Keratinocyte (primary cell): ENCODE data around the gene KIF16B. TPM values are rescaled to one million over a fixed set of nuclear protein-coding genes. Genes with fewer than 3 reads are reported as not detected.

Experiments used
- DNase-seq: peaks from one replicate; pipeline ENCODE4 v3.0.0-alpha.2; 2011; ENCODE audit warnings: low read depth, missing footprints, low spot score
- FAIRE-seq: peaks from 2 replicates; lab custom pipeline; 2011; peaks lifted over from hg19 to GRCh38; lab: Jason Lieb, UNC
- H2AFZ ChIP-seq: 2 replicates; pipeline ENCODE4 v1.6.0; 2012; ENCODE audit warnings: low read length, control low read depth, inconsistent platforms; ENCODE audit not compliant: control insufficient read depth
- H3K27ac ChIP-seq: 2 replicates; pipeline ENCODE4 v1.5.1; 2011; ENCODE audit warnings: low read length; ENCODE audit not compliant: control insufficient read depth, insufficient read depth
- H3K27me3 ChIP-seq: 3 replicates; pipeline ENCODE4 v1.6.0; 2011; ENCODE audit warnings: low read length; ENCODE audit not compliant: control insufficient read depth, insufficient read depth; ENCODE audit errors: extremely low read depth
- H3K36me3 ChIP-seq, 2 experiments: 2 replicates in 1 of 2; 3 replicates in 1 of 2; pipeline ENCODE4 v1.5.1; 2011; ENCODE audit warnings: low read length in 2 of 2, mild to moderate bottlenecking in 1 of 2; ENCODE audit not compliant: control insufficient read depth in 2 of 2, insufficient read depth in 2 of 2; ENCODE audit errors: extremely low read depth in 1 of 2
- H3K4me1 ChIP-seq: 3 replicates; pipeline ENCODE4 v1.5.1; 2011; ENCODE audit warnings: low read length; ENCODE audit not compliant: control insufficient read depth, insufficient read depth; ENCODE audit errors: extremely low read depth
- H3K4me2 ChIP-seq: 3 replicates; pipeline ENCODE4 v1.6.0; 2011; ENCODE audit warnings: low read depth, low read length; ENCODE audit not compliant: control insufficient read depth, insufficient read depth; ENCODE audit errors: extremely low read depth
- H3K4me3 ChIP-seq, 3 experiments: fragments of 200-600 bp in 1 of 3; sonication (generic) in 1 of 3; 2 replicates in 2 of 3; 3 replicates in 1 of 3; pipeline ENCODE4 v1.5.1; 2011 to 2016; ENCODE audit warnings: low read length in 3 of 3, mild to moderate bottlenecking in 3 of 3, control low read depth in 2 of 3, inconsistent platforms in 1 of 3, low read depth in 1 of 3, mixed read lengths in 1 of 3, mixed run types in 1 of 3, moderate library complexity in 1 of 3; ENCODE audit not compliant: control insufficient read depth in 2 of 3, insufficient read depth in 2 of 3; ENCODE audit errors: extremely low read depth in 1 of 3
- H3K79me2 ChIP-seq: 2 replicates; pipeline ENCODE4 v1.6.0; 2012; ENCODE audit warnings: low read length; ENCODE audit not compliant: control insufficient read depth, insufficient read depth
- H3K9ac ChIP-seq: 3 replicates; pipeline ENCODE4 v1.6.0; 2011; ENCODE audit warnings: low read length; ENCODE audit not compliant: control insufficient read depth, insufficient read depth; ENCODE audit errors: extremely low read depth
- H3K9me1 ChIP-seq: 3 replicates; pipeline ENCODE4 v1.6.0; 2011; ENCODE audit warnings: low read length; ENCODE audit not compliant: control insufficient read depth, insufficient read depth; ENCODE audit errors: extremely low read depth
- H3K9me3 ChIP-seq: 2 replicates; pipeline ENCODE4 v1.5.1; 2012; ENCODE audit warnings: low read depth, low read length; ENCODE audit not compliant: control insufficient read depth
- H4K20me1 ChIP-seq: 3 replicates; pipeline ENCODE4 v1.6.0; 2011; ENCODE audit warnings: low read length; ENCODE audit not compliant: control insufficient read depth, insufficient read depth; ENCODE audit errors: extremely low read depth
- EZH2 ChIP-seq: IDR thresholded peaks from one replicate; pipeline ENCODE4 v1.6.1; 2012; ENCODE audit warnings: inconsistent platforms, mild to moderate bottlenecking, low read length, moderate library complexity
- dilution Hi-C: fragments of 300-500 bp; cut with MboI; formaldehyde crosslinking; loops from one replicate; pipeline ENCODE4 v1.7.0; 2020; ENCODE audit warnings: low sequenced_read_pairs; ENCODE audit not compliant: extremely low pct_ligation_motif_present
- polyA plus RNA-seq, 5 experiments: library from polyadenylated mRNA; depleted of rRNA in 3 of 5; stranded (reverse) in 3 of 5; stranded (forward) in 1 of 5; unstranded in 1 of 5; fragments of >200 nt; gene quantifications; 1 replicate in 1 of 5; 2 replicates in 3 of 5; 3 replicates in 1 of 5; pipeline versions ENCODE4 v1.2.1 to v1.2.3, GENCODE V29; 2011 to 2012; ENCODE audit warnings: missing spikeins in 2 of 5, low read depth in 1 of 5, low replicate concordance in 1 of 5
- TF ChIP-seq, protein P1 (sequence below), 3 experiments: IDR thresholded peaks in 1 of 3; conservative IDR thresholded peaks in 1 of 3; optimal IDR thresholded peaks in 1 of 3; 2 replicates in 2 of 3; 3 replicates in 1 of 3; pipeline versions ENCODE3 to v1.5.1; 2011; ENCODE audit warnings: low read length in 3 of 3, mild to moderate bottlenecking in 3 of 3, moderate library complexity in 2 of 3, control low read depth in 1 of 3, inconsistent platforms in 1 of 3; ENCODE audit not compliant: insufficient read depth in 2 of 3; ENCODE audit errors: extremely low read depth in 1 of 3

KIF16B gene
- polyA plus RNA-seq, 1 donor (not counting 4 experiments of a cell fraction or from before 2014, with no cell fraction given): 16.1 TPM

- TF ChIP-seq EZH2: no peak
- TF ChIP-seq, protein P1, sequence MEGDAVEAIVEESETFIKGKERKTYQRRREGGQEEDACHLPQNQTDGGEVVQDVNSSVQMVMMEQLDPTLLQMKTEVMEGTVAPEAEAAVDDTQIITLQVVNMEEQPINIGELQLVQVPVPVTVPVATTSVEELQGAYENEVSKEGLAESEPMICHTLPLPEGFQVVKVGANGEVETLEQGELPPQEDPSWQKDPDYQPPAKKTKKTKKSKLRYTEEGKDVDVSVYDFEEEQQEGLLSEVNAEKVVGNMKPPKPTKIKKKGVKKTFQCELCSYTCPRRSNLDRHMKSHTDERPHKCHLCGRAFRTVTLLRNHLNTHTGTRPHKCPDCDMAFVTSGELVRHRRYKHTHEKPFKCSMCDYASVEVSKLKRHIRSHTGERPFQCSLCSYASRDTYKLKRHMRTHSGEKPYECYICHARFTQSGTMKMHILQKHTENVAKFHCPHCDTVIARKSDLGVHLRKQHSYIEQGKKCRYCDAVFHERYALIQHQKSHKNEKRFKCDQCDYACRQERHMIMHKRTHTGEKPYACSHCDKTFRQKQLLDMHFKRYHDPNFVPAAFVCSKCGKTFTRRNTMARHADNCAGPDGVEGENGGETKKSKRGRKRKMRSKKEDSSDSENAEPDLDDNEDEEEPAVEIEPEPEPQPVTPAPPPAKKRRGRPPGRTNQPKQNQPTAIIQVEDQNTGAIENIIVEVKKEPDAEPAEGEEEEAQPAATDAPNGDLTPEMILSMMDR (optimal IDR thresholded peaks at IDR 0.05 in 1 of 3, IDR thresholded peaks at IDR 0.05 in 1 of 3, conservative IDR thresholded peaks at IDR 0.05 in 1 of 3; ENCODE audit: extremely low read depth in 1 of 3, insufficient read depth in 2 of 3, low read length in 3 of 3): no peak
- FAIRE-seq (no peak), DNase-seq (no peak)
- Histone ChIP-seq H3K79me2 (no peaks in the 10 kb centered on the region), H3K4me1 (no peaks in the 10 kb centered on the region), H3K9me3 (no peaks in the 10 kb centered on the region), H3K27me3 (no peaks in the 10 kb centered on the region), H3K9me1 (no peaks in the 10 kb centered on the region), H3K27ac (no peak overlapping the region), H3K36me3 (peaks cover 0 to 9% of the 10 kb centered on the region in 2 experiments), H3K4me2 (no peak overlapping the region), H3K9ac (no peak overlapping the region), H2AFZ (no peak overlapping the region), H3K4me3 (no peak overlapping the region), H4K20me1 (no peaks in the 10 kb centered on the region)
- dilution Hi-C loops: no loop called here
These were observed 212.6 kb downstream of the KIF16B start for GRCh38 chr20:16360668-16361067.

DNA sequence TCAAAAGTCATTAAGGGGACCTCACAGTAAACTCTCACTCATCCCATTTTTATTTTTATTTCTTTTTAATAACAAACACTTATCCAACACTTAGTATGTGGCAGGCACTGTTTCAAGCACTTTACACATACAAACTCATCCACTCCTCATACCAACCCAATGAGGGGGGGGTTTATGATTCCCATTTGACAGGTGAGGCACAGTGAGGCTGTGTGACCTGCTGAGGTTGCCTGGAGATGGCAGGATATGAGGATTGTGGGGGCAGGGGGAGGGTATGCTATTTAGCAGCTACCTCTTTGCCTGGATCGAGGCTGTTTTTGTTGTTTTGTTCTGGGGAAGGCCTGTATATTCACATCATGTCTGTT, 219.8 kb downstream of the KIF16B start:
- DNase-seq: no peak
- Histone ChIP-seq H3K9me1 (no peaks in the 10 kb centered on the region), H3K27me3 (no peaks in the 10 kb centered on the region), H3K36me3 (peaks cover 0 to 1% of the 10 kb centered on the region in 2 experiments), H3K79me2 (no peaks in the 10 kb centered on the region), H4K20me1 (no peaks in the 10 kb centered on the region), H3K4me2 (no peak overlapping the region), H3K27ac (no peak overlapping the region), H3K9ac (no peak overlapping the region), H3K4me1 (no peaks in the 10 kb centered on the region), H2AFZ (no peak overlapping the region), H3K9me3 (no peaks in the 10 kb centered on the region), H3K4me3 (no peak overlapping the region)
- FAIRE-seq: no peak
- dilution Hi-C loops: no loop called here
- no peak for TF ChIP-seq EZH2
- TF ChIP-seq, protein P1 (optimal IDR thresholded peaks at IDR 0.05 in 1 of 3, IDR thresholded peaks at IDR 0.05 in 1 of 3, conservative IDR thresholded peaks at IDR 0.05 in 1 of 3; ENCODE audit: extremely low read depth in 1 of 3, insufficient read depth in 2 of 3, low read length in 3 of 3): no peak
